ENCODE results near the gene ZG16.

The ZG16 gene

GRCh38 chr16:29777576-29778350 lies at the start of gene ZG16:
Gene ZG16, plus strand, starts transcription at chr16:29778256. Its CDS starts 1,011 bp downstream, at chr16:29779267.
- TF ChIP-seq ZBTB7A (IDR thresholded peaks at IDR 0.05; ENCODE audit: low read depth), result no peak
- TF ChIP-seq USF1 (IDR thresholded peaks at IDR 0.05), result no peak
- TF ChIP-seq REST (IDR thresholded peaks at IDR 0.05; ENCODE audit: low read depth), result no peak
- TF ChIP-seq FOXM1 (IDR thresholded peaks at IDR 0.05; ENCODE audit: borderline replicate concordance, low read depth), result no peak
- TF ChIP-seq EP300 (IDR thresholded peaks at IDR 0.05; ENCODE audit: borderline replicate concordance), result no peak
- no peak for TF ChIP-seq RAD21 (IDR thresholded peaks at IDR 0.05; ENCODE audit: low read depth)
- TF ChIP-seq MAX (IDR thresholded peaks at IDR 0.05), result no peak
- no peak for TF ChIP-seq CREB1 (IDR thresholded peaks at IDR 0.05; ENCODE audit: low read depth)
- no peak for TF ChIP-seq TAF1 (IDR thresholded peaks at IDR 0.05; ENCODE audit: low read depth)
- no peak for TF ChIP-seq TCF12 (IDR thresholded peaks at IDR 0.05; ENCODE audit: low read depth)
- no peak for TF ChIP-seq CEBPB (IDR thresholded peaks at IDR 0.05)
- no peak for TF ChIP-seq YY1 (IDR thresholded peaks at IDR 0.05; ENCODE audit: low read depth)
- no peak for TF ChIP-seq TEAD4 (IDR thresholded peaks at IDR 0.05)
- no peak for TF ChIP-seq NFIC (IDR thresholded peaks at IDR 0.05)

- TF ChIP-seq TCF12 (IDR thresholded peaks at IDR 0.05; ENCODE audit: low read depth) (no peak), RAD21 (IDR thresholded peaks at IDR 0.05; ENCODE audit: low read depth) (peak; percentile 72)
Observed at GRCh38 chr16:29729116-29729521, 48.9 kb upstream of the ZG16 start.

DNA sequence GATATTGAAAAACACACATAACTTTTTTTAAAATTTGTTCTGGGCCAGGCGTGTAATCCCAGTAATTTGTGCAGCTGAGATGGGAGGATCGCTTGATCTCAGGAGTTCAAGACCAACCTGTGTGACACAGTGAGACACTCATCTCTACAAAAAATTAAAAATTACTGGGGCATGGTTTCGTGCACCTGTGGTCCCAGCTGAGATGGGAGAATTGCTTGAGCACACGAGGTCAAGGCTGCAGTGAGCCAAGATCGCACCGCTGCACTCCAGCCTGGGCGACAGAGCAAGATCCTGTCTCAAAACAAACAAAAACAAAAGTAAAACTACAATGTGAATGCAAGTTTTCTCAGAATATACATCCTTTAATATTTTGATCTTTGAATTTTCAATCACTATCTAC lies 47.4 kb upstream of the ZG16 start:
- TF ChIP-seq REST (IDR thresholded peaks at IDR 0.05; ENCODE audit: low read depth), result no peak
- no peak for TF ChIP-seq TAF1 (IDR thresholded peaks at IDR 0.05; ENCODE audit: low read depth)
- no peak for TF ChIP-seq TCF12 (IDR thresholded peaks at IDR 0.05; ENCODE audit: low read depth)
- TF ChIP-seq NFIC (IDR thresholded peaks at IDR 0.05), result no peak
- no peak for TF ChIP-seq CREB1 (IDR thresholded peaks at IDR 0.05; ENCODE audit: low read depth)

DNA sequence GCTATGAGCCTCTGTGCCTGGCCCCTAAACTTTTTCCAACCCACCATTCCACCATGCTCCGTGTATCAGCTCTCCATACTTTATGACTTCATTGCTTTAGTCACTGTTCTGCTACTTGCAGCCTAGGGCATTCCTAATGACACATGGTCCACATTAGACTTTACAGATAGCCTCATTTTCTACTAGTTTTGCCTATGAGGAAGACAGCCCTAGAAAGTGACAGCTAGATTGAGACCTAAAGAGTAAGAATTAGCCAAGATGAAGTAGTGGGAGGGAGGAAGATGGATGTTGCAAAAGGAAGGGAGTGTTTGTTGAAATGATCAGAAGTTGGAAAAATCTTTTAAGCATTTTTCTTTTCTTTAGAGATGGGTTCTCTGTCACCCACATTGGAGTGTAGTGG lies 43.3 kb upstream of the ZG16 start:
- no peak for TF ChIP-seq CEBPB (IDR thresholded peaks at IDR 0.05)
- no peak for TF ChIP-seq TEAD4 (IDR thresholded peaks at IDR 0.05)
- no peak for TF ChIP-seq REST (IDR thresholded peaks at IDR 0.05; ENCODE audit: low read depth)

GRCh38 chr16:29736112-29736511 lies 41.9 kb upstream of the ZG16 start:
- no peak for TF ChIP-seq CEBPB (IDR thresholded peaks at IDR 0.05)
- TF ChIP-seq REST (IDR thresholded peaks at IDR 0.05; ENCODE audit: low read depth), result no peak
- no peak for TF ChIP-seq YY1 (IDR thresholded peaks at IDR 0.05; ENCODE audit: low read depth)
- TF ChIP-seq ZBTB7A (IDR thresholded peaks at IDR 0.05; ENCODE audit: low read depth), result no peak
- no peak for TF ChIP-seq MAX (IDR thresholded peaks at IDR 0.05)
- no peak for TF ChIP-seq CREB1 (IDR thresholded peaks at IDR 0.05; ENCODE audit: low read depth)
- no peak for TF ChIP-seq NFIC (IDR thresholded peaks at IDR 0.05)
- no peak for TF ChIP-seq TCF12 (IDR thresholded peaks at IDR 0.05; ENCODE audit: low read depth)
- no peak for TF ChIP-seq EGR1 (IDR thresholded peaks at IDR 0.05)
- no peak for TF ChIP-seq RAD21 (IDR thresholded peaks at IDR 0.05; ENCODE audit: low read depth)
- no peak for TF ChIP-seq TAF1 (IDR thresholded peaks at IDR 0.05; ENCODE audit: low read depth)
- no peak for TF ChIP-seq TEAD4 (IDR thresholded peaks at IDR 0.05)
